ENCODE measurements around the gene RBBP7. TPM values are rescaled to one million over a fixed set of nuclear protein-coding genes. Genes with fewer than 3 reads are reported as not detected.

RBBP7 gene
- total RNA-seq, 3 donors from 2014 or later: 72.7 to 94.6 (median 92.0) TPM

GRCh38 chrX:16804923-16805464 lies 65.2 kb downstream of the RBBP7 start:
- TF ChIP-seq CTCF (IDR thresholded peaks at IDR 0.05): no peak
- no peak for ATAC-seq
- intact Hi-C loops (cut with DNase I, micrococcal nuclease): no loop called here

GRCh38 chrX:16797841-16798240 lies 72.3 kb downstream of the RBBP7 start:
- intact Hi-C loops (cut with DNase I, micrococcal nuclease): no loop called here
- DNase-seq: no peak

More at GRCh38 chrX:16804923-16805464, 65.2 kb downstream of the RBBP7 start:
- Histone ChIP-seq H3K4me3 (no peak overlapping the region), H3K4me1 (ENCODE audit: low read depth) (no peaks in the 10 kb centered on the region), H3K9me3 (no peaks in the 10 kb centered on the region), H3K36me3 (ENCODE audit: low read depth) (no peaks in the 10 kb centered on the region)
- no peak for DNase-seq

GRCh38 chrX:16797358-16797757 lies 72.8 kb downstream of the RBBP7 start:
- no peak overlapping the region for H3K4me3 ChIP-seq
- H3K36me3 ChIP-seq (ENCODE audit: low read depth): no peaks in the 10 kb centered on the region
- no peak for TF ChIP-seq CTCF (IDR thresholded peaks at IDR 0.05)
- no peak for DNase-seq
- no peaks in the 10 kb centered on the region for H3K4me1 ChIP-seq (ENCODE audit: low read depth)
- H3K9me3 ChIP-seq: no peaks in the 10 kb centered on the region
- intact Hi-C loops (cut with DNase I, micrococcal nuclease): no loop called here
- no peak for ATAC-seq

More at GRCh38 chrX:16797841-16798240, 72.3 kb downstream of the RBBP7 start:
- TF ChIP-seq CTCF (IDR thresholded peaks at IDR 0.05): no peak
- no peak overlapping the region for H3K4me3 ChIP-seq
- no peak for ATAC-seq
- H3K9me3 ChIP-seq: no peaks in the 10 kb centered on the region
- H3K36me3 ChIP-seq (ENCODE audit: low read depth): no peaks in the 10 kb centered on the region
- H3K4me1 ChIP-seq (ENCODE audit: low read depth): no peaks in the 10 kb centered on the region

- H3K4me3 ChIP-seq: no peak overlapping the region
- DNase-seq (no peak), ATAC-seq (no peak)
- H3K36me3 ChIP-seq (ENCODE audit: low read depth): no peaks in the 10 kb centered on the region
- intact Hi-C loops (cut with DNase I, micrococcal nuclease): no loop called here
- no peaks in the 10 kb centered on the region for H3K4me1 ChIP-seq (ENCODE audit: low read depth)
- TF ChIP-seq CTCF (IDR thresholded peaks at IDR 0.05): no peak
- H3K9me3 ChIP-seq: no peaks in the 10 kb centered on the region
Observed at GRCh38 chrX:16796298-16796697, 73.9 kb downstream of the RBBP7 start.

Other genes with a start within 250 kb of the RBBP7 start
- gene S100G, start 220.2 kb downstream of the RBBP7 start, total RNA-seq: not detected
- 10 to 100 TPM; 15.0 to 19.0 (median 16.0) TPM for gene CTPS2, start 157.7 kb downstream of the RBBP7 start, total RNA-seq
- 10 to 100 TPM; 35.0 to 53.4 (median 46.9) TPM for gene SYAP1, start 150.8 kb downstream of the RBBP7 start, total RNA-seq
- 10 to 100 TPM in 1 of 3 donors, 1 to 10 TPM in 2; 8.5 to 13.2 (median 8.9) TPM for gene TXLNG, start 83.9 kb downstream of the RBBP7 start, total RNA-seq
- gene REPS2, start 76.3 kb upstream of the RBBP7 start, total RNA-seq: 10 to 100 TPM; 12.7 to 19.6 (median 17.2) TPM